Measurements from ENCODE around the gene CFAP20DC. TPM values are rescaled to one million over a fixed set of nuclear protein-coding genes. Genes with fewer than 3 reads are reported as not detected.

The CFAP20DC gene
- total RNA-seq, 1 experiment from 2014 or later, result 2.8 TPM

DNA sequence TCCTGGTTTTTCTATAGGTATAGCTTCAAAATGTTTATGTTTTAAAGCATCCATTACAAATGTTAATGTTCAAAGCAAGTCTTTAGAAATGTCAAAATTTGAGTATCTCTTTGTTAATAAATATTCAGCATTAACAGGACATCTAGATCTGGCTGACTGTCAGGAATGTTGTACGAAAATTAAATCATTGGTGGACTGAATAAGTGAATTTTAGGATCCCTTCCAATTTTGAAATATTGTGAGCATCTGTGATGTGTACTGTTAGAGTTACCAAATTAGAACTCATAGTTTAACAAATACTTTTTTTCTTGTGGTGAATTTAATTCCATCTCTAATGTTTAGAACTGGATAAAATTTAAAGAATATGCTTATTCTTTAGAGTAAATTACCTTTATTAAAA is 30.1 kb upstream of the CFAP20DC start:
- Histone ChIP-seq H3K9me3 (no peaks in the 10 kb centered on the region), H3K4me1 (no peaks in the 10 kb centered on the region), H3K36me3 (ENCODE audit: control insufficient read depth, insufficient read depth, low read length) (no peaks in the 10 kb centered on the region), H3K4me3 (ENCODE audit: low read depth, low read length) (no peak overlapping the region), H3K27me3 (replicated peaks; ENCODE audit: control insufficient read depth, insufficient read depth, low read length) (no peaks in the 10 kb centered on the region)
- Mint-ChIP-seq H3K27me3 (ENCODE audit: insufficient read depth, unreplicated experiment) (peaks cover 6% of the 10 kb centered on the region), H3K27ac (ENCODE audit: unreplicated experiment) (no peak overlapping the region), H3K4me1 (ENCODE audit: low read depth, unreplicated experiment) (no peaks in the 10 kb centered on the region), H3K4me3 (ENCODE audit: unreplicated experiment) (no peak overlapping the region), H3K9me3 (ENCODE audit: unreplicated experiment) (no peaks in the 10 kb centered on the region), H3K36me3 (ENCODE audit: insufficient read depth, unreplicated experiment) (no peaks in the 10 kb centered on the region)
- TF ChIP-seq, protein P1, sequence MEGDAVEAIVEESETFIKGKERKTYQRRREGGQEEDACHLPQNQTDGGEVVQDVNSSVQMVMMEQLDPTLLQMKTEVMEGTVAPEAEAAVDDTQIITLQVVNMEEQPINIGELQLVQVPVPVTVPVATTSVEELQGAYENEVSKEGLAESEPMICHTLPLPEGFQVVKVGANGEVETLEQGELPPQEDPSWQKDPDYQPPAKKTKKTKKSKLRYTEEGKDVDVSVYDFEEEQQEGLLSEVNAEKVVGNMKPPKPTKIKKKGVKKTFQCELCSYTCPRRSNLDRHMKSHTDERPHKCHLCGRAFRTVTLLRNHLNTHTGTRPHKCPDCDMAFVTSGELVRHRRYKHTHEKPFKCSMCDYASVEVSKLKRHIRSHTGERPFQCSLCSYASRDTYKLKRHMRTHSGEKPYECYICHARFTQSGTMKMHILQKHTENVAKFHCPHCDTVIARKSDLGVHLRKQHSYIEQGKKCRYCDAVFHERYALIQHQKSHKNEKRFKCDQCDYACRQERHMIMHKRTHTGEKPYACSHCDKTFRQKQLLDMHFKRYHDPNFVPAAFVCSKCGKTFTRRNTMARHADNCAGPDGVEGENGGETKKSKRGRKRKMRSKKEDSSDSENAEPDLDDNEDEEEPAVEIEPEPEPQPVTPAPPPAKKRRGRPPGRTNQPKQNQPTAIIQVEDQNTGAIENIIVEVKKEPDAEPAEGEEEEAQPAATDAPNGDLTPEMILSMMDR (IDR thresholded peaks at IDR 0.05; ENCODE audit: insufficient read depth in 1 of 2, low read depth in 1 of 2, low read length in 1 of 2, severe bottlenecking in 1 of 2, unreplicated experiment in 1 of 2), result no peak
- DNase-seq, result no peak
- ChIA-PET POLR2A (no interaction called here), CTCF (no interaction called here)
- intact Hi-C loops (cut with micrococcal nuclease; ENCODE audit: unreplicated experiment), result no loop called here
- BruUV-seq (replicated peaks), result no TSS peak

DNA sequence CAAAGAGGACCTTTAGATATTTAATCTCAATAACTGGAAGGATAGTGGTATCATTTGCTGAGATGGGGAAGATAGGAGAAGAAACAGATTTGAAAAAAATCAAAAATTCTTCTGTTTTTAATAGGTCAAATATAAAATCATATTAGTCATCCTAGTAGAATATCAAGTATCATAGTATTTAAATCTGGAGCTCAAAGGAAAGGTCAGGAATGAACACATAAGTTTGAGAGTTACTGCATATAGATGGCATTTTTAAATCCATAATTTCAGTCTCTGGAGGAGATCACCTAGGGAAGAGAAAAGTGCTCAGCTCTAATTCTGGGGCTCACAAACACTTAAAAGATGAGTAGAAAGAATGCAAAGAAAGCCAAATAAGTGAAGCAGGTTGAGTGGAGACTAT is 24.9 kb upstream of the CFAP20DC start:
- BruUV-seq (replicated peaks), result no TSS peak
- Mint-ChIP-seq H3K27me3 (ENCODE audit: insufficient read depth, unreplicated experiment) (peaks cover 14% of the 10 kb centered on the region), H3K9me3 (ENCODE audit: unreplicated experiment) (no peaks in the 10 kb centered on the region), H3K4me1 (ENCODE audit: low read depth, unreplicated experiment) (no peaks in the 10 kb centered on the region), H3K36me3 (ENCODE audit: insufficient read depth, unreplicated experiment) (no peaks in the 10 kb centered on the region), H3K4me3 (ENCODE audit: unreplicated experiment) (no peak overlapping the region), H3K27ac (ENCODE audit: unreplicated experiment) (no peak overlapping the region)
- H3K36me3 ChIP-seq (ENCODE audit: control insufficient read depth, insufficient read depth, low read length), result no peaks in the 10 kb centered on the region
- no peaks in the 10 kb centered on the region; the same call in 1 of the 2 replicates for H3K27me3 ChIP-seq (replicated peaks; ENCODE audit: control insufficient read depth, insufficient read depth, low read length)
- TF ChIP-seq, protein P1 (IDR thresholded peaks at IDR 0.05; ENCODE audit: insufficient read depth in 1 of 2, low read depth in 1 of 2, low read length in 1 of 2, severe bottlenecking in 1 of 2, unreplicated experiment in 1 of 2), result no peak
- no peak overlapping the region for H3K4me3 ChIP-seq (ENCODE audit: low read depth, low read length)
- ChIA-PET CTCF (no interaction called here), POLR2A (no interaction called here)
- intact Hi-C loops (cut with micrococcal nuclease; ENCODE audit: unreplicated experiment), result no loop called here
- H3K4me1 ChIP-seq, result no peaks in the 10 kb centered on the region
- H3K9me3 ChIP-seq, result no peaks in the 10 kb centered on the region
- DNase-seq, result no peak

- TF ChIP-seq, protein P1 (IDR thresholded peaks at IDR 0.05; ENCODE audit: insufficient read depth in 1 of 2, low read depth in 1 of 2, low read length in 1 of 2, severe bottlenecking in 1 of 2, unreplicated experiment in 1 of 2), result no peak
- no peaks in the 10 kb centered on the region for H3K4me1 ChIP-seq
- Mint-ChIP-seq H3K4me3 (ENCODE audit: unreplicated experiment) (no peak overlapping the region), H3K9me3 (ENCODE audit: unreplicated experiment) (no peaks in the 10 kb centered on the region), H3K27me3 (ENCODE audit: insufficient read depth, unreplicated experiment) (peaks cover 14% of the 10 kb centered on the region), H3K27ac (ENCODE audit: unreplicated experiment) (no peak overlapping the region), H3K36me3 (ENCODE audit: insufficient read depth, unreplicated experiment) (no peaks in the 10 kb centered on the region), H3K4me1 (ENCODE audit: low read depth, unreplicated experiment) (no peaks in the 10 kb centered on the region)
- intact Hi-C loops (cut with micrococcal nuclease; ENCODE audit: unreplicated experiment), result no loop called here
- H3K9me3 ChIP-seq, result no peaks in the 10 kb centered on the region
- H3K36me3 ChIP-seq (ENCODE audit: control insufficient read depth, insufficient read depth, low read length), result no peaks in the 10 kb centered on the region
- H3K4me3 ChIP-seq (ENCODE audit: low read depth, low read length), result no peak overlapping the region
- POLR2A ChIA-PET, result no interaction called here
- no peaks in the 10 kb centered on the region; the same call in 1 of the 2 replicates for H3K27me3 ChIP-seq (replicated peaks; ENCODE audit: control insufficient read depth, insufficient read depth, low read length)
- CTCF ChIA-PET, result no interaction called here
- BruUV-seq (replicated peaks), result no TSS peak
- no peak for DNase-seq
Observed at GRCh38 chr3:59072681-59073080, 22.9 kb upstream of the CFAP20DC start.
